Activated T-cell treated with anti-CD3 and anti-CD28 coated beads, Interleukin-2, amount 50 U/mL, for 72 hours (primary cell): ENCODE measurements around the gene HOXD9. TPM values are rescaled to one million over a fixed set of nuclear protein-coding genes. Genes with fewer than 3 reads are reported as not detected.

Experiments
- ATAC-seq, 2 donors: fragments of 150-1000 bp; cut with Tn5 transposase; replicated peaks in 1 of 2; 2 replicates each; pipeline ENCODE4 v1.10.0; 2021; ENCODE audit warnings: moderate library complexity in 2 of 2, mild to moderate bottlenecking in 1 of 2
- DNase-seq, 2 donors: peaks; one replicate each; pipeline ENCODE4 v3.0.0; 2021 to 2022; ENCODE audit warnings: mixed read lengths in 1 of 2
- H3K27ac Mint-ChIP-seq: one replicate; pipeline ENCODE4 v1.8.0; 2022; ENCODE audit warnings: mild to moderate bottlenecking, moderate library complexity, mixed read lengths
- H3K27me3 Mint-ChIP-seq: one replicate; pipeline ENCODE4 v1.8.0; 2022; ENCODE audit warnings: low read depth, mixed read lengths
- H3K36me3 Mint-ChIP-seq, 2 donors: one replicate each; pipeline ENCODE4 v1.8.0; 2022; ENCODE audit warnings: mixed read lengths in 2 of 2, mild to moderate bottlenecking in 1 of 2; ENCODE audit not compliant: insufficient read depth in 2 of 2
- H3K4me1 Mint-ChIP-seq: one replicate; pipeline ENCODE4 v1.8.0; 2022; ENCODE audit warnings: low read depth, mixed read lengths
- H3K4me3 Mint-ChIP-seq, 2 donors: one replicate each; pipeline ENCODE4 v1.8.0; 2022; ENCODE audit warnings: mild to moderate bottlenecking in 2 of 2, mixed read lengths in 2 of 2, moderate library complexity in 2 of 2
- H3K9me3 Mint-ChIP-seq, 2 donors: one replicate each; pipeline ENCODE4 v1.8.0; 2022; ENCODE audit warnings: mixed read lengths in 2 of 2
- total RNA-seq, 2 donors: library from RNA; stranded (reverse); gene quantifications; one replicate each; pipeline ENCODE4 v1.2.3, GENCODE V29; 2022

Gene HOXD9
- total RNA-seq, 2 donors from 2014 or later: not detected

- peak overlapping the region; percentile 53 to 73 for H3K4me3 Mint-ChIP-seq
- peak in 1 of 2 donors; percentile 21 for ATAC-seq
- H3K27me3 Mint-ChIP-seq: peaks cover 80% of the 10 kb centered on the region
These were observed 16.6 kb upstream of the HOXD9 start for GRCh38 chr2:176105730-176106580.

GRCh38 chr2:176106581-176107539 lies 15.7 kb upstream of the HOXD9 start, which contains the start of gene HOXD11:
TSS of gene HOXD11 (plus strand) at chr2:176107280. CDS start at chr2:176107356, 76 bp downstream.
- H3K36me3 Mint-ChIP-seq: peaks cover 2 to 5% of the 10 kb centered on the region in 2 donors
- H3K4me1 Mint-ChIP-seq: peaks cover 47% of the 10 kb centered on the region
- peaks cover 78% of the 10 kb centered on the region for H3K27me3 Mint-ChIP-seq
- H3K27ac Mint-ChIP-seq: peak within 1 kb of the TSS; percentile 12
- no peaks in the 10 kb centered on the region for H3K9me3 Mint-ChIP-seq
- H3K4me3 Mint-ChIP-seq: peak within 1 kb of the TSS; percentile 67 to 73
- DNase-seq (no peak), ATAC-seq (peak; percentile 24 to 28)

More at GRCh38 chr2:176105730-176106580, 16.6 kb upstream of the HOXD9 start:
- H3K36me3 Mint-ChIP-seq: peaks cover 2 to 5% of the 10 kb centered on the region in 2 donors
- H3K9me3 Mint-ChIP-seq: no peaks in the 10 kb centered on the region
- DNase-seq: no peak
- H3K27ac Mint-ChIP-seq: peak overlapping the region; percentile 12
- H3K4me1 Mint-ChIP-seq: peaks cover 43% of the 10 kb centered on the region

- H3K9me3 Mint-ChIP-seq: no peaks in the 10 kb centered on the region
- no peak for ATAC-seq
- H3K27me3 Mint-ChIP-seq: peaks cover 78% of the 10 kb centered on the region
- peaks cover 2 to 3% of the 10 kb centered on the region in 2 donors for H3K36me3 Mint-ChIP-seq
- H3K4me3 Mint-ChIP-seq: no peak overlapping the region
- peaks cover 47% of the 10 kb centered on the region for H3K4me1 Mint-ChIP-seq
- H3K27ac Mint-ChIP-seq: no peak overlapping the region
- no peak for DNase-seq
These were observed 14.8 kb upstream of the HOXD9 start for GRCh38 chr2:176107731-176108181.

- peaks cover 2 to 3% of the 10 kb centered on the region in 2 donors for H3K36me3 Mint-ChIP-seq
- DNase-seq: no peak
- H3K4me3 Mint-ChIP-seq: peak overlapping the region; percentile 54 to 58
- H3K4me1 Mint-ChIP-seq: peaks cover 39% of the 10 kb centered on the region
- H3K27me3 Mint-ChIP-seq: peaks cover 78% of the 10 kb centered on the region
- peak overlapping the region; percentile 68 for H3K27ac Mint-ChIP-seq
- no peaks in the 10 kb centered on the region for H3K9me3 Mint-ChIP-seq
- ATAC-seq: no peak
These were observed 13.2 kb upstream of the HOXD9 start for GRCh38 chr2:176109192-176109901.

GRCh38 chr2:176109946-176110345 lies 12.6 kb upstream of the HOXD9 start:
- DNase-seq (no peak), ATAC-seq (no peak)
- peaks cover 33% of the 10 kb centered on the region for H3K4me1 Mint-ChIP-seq
- H3K27ac Mint-ChIP-seq: peak overlapping the region; percentile 67
- H3K9me3 Mint-ChIP-seq: no peaks in the 10 kb centered on the region
- no peak overlapping the region for H3K4me3 Mint-ChIP-seq
- H3K36me3 Mint-ChIP-seq: peaks cover 2 to 3% of the 10 kb centered on the region in 2 donors
- peaks cover 78% of the 10 kb centered on the region for H3K27me3 Mint-ChIP-seq

- Mint-ChIP-seq H3K27me3 (peaks cover 78% of the 10 kb centered on the region), H3K4me3 (no peak overlapping the region), H3K36me3 (peaks cover 2 to 3% of the 10 kb centered on the region in 2 donors), H3K4me1 (peaks cover 26% of the 10 kb centered on the region), H3K27ac (peak overlapping the region; percentile 57), H3K9me3 (no peaks in the 10 kb centered on the region)
- ATAC-seq (no peak), DNase-seq (no peak)
These were observed 11.9 kb upstream of the HOXD9 start for GRCh38 chr2:176110415-176111308.

GRCh38 chr2:176111309-176111663 lies 11.2 kb upstream of the HOXD9 start:
- Mint-ChIP-seq H3K27me3 (peaks cover 78% of the 10 kb centered on the region), H3K36me3 (peaks cover under 1 to 2% of the 10 kb centered on the region in 2 donors), H3K27ac (peak overlapping the region; percentile 57), H3K9me3 (no peaks in the 10 kb centered on the region), H3K4me3 (no peak overlapping the region), H3K4me1 (peaks cover 20% of the 10 kb centered on the region)
- ATAC-seq: peak in 1 of 2 donors; percentile 33
- peak; percentile 45 to 53 for DNase-seq

GRCh38 chr2:176111846-176112374 lies 10.6 kb upstream of the HOXD9 start:
- H3K9me3 Mint-ChIP-seq: no peaks in the 10 kb centered on the region
- H3K27ac Mint-ChIP-seq: no peak overlapping the region
- peaks cover 17% of the 10 kb centered on the region for H3K4me1 Mint-ChIP-seq
- ATAC-seq (no peak), DNase-seq (no peak)
- H3K27me3 Mint-ChIP-seq: peaks cover 81% of the 10 kb centered on the region
- H3K4me3 Mint-ChIP-seq: no peak overlapping the region
- H3K36me3 Mint-ChIP-seq: peaks cover 0 to 2% of the 10 kb centered on the region in 2 donors

GRCh38 chr2:176112375-176113302 lies 9.9 kb upstream of the HOXD9 start:
- Mint-ChIP-seq H3K9me3 (no peaks in the 10 kb centered on the region), H3K27me3 (peaks cover 88% of the 10 kb centered on the region), H3K4me1 (peaks cover 17% of the 10 kb centered on the region), H3K4me3 (no peak overlapping the region), H3K36me3 (peaks cover 0 to 2% of the 10 kb centered on the region in 2 donors), H3K27ac (peak overlapping the region; percentile 57)
- DNase-seq (no peak), ATAC-seq (no peak)

- H3K36me3 Mint-ChIP-seq: peaks cover 2 to 6% of the 10 kb centered on the region in 2 donors
- H3K27me3 Mint-ChIP-seq: peaks cover 96% of the 10 kb centered on the region
- DNase-seq: no peak
- peaks cover 20% of the 10 kb centered on the region for H3K4me1 Mint-ChIP-seq
- no peak for ATAC-seq
- H3K27ac Mint-ChIP-seq: no peak overlapping the region
- no peak overlapping the region for H3K4me3 Mint-ChIP-seq
- peaks cover 0 to 2% of the 10 kb centered on the region in 2 donors for H3K9me3 Mint-ChIP-seq
These were observed 8.2 kb upstream of the HOXD9 start for GRCh38 chr2:176114120-176114929.
